GM23338 (cell line): ENCODE data around the gene NDUFB11. TPM values are rescaled to one million over a fixed set of nuclear protein-coding genes. Genes with fewer than 3 reads are reported as not detected.

ENCODE experiments used
- ATAC-seq: fragments of 200-7000 bp; cut with Tn5 transposase; 3 replicates; pipeline ENCODE4 v1.9.1; 2020
- DNase-seq: peaks from one replicate; pipeline ENCODE4 v3.0.0-alpha.2; 2015; ENCODE audit warnings: low spot score
- H2AFZ ChIP-seq: fragments of 200-600 bp; sonication (generic); 2 replicates; pipeline ENCODE4 v1.8.0; 2016; ENCODE audit warnings: antibody characterized with exemption, mild to moderate bottlenecking, moderate library complexity
- H3F3A ChIP-seq: fragments of 200-600 bp; sonication (generic); replicated peaks from 2 replicates; pipeline ENCODE4 v1.8.0; 2017; ENCODE audit warnings: antibody characterized with exemption, mixed run types, low read depth
- H3K27ac ChIP-seq: fragments of 200-600 bp; sonication (generic); 2 replicates; pipeline ENCODE4 v1.6.1; 2016; ENCODE audit warnings: low read depth
- H3K27me3 ChIP-seq: fragments of 200-600 bp; sonication (generic); 2 replicates; pipeline ENCODE4 v1.8.0; 2016; ENCODE audit warnings: mild to moderate bottlenecking, mixed run types, moderate library complexity; ENCODE audit not compliant: insufficient read depth
- H3K36me3 ChIP-seq: fragments of 200-600 bp; sonication (generic); 2 replicates; pipeline ENCODE4 v1.8.0; 2016; ENCODE audit warnings: mild to moderate bottlenecking; ENCODE audit not compliant: insufficient read depth
- H3K4me1 ChIP-seq: fragments of 200-600 bp; sonication (generic); 2 replicates; pipeline ENCODE4 v1.8.0; 2016; ENCODE audit warnings: mild to moderate bottlenecking, moderate library complexity; ENCODE audit not compliant: insufficient read depth
- H3K4me2 ChIP-seq: fragments of 200-600 bp; sonication (generic); 2 replicates; pipeline ENCODE4 v1.7.1; 2017; ENCODE audit warnings: mixed run types
- H3K4me3 ChIP-seq: fragments of 200-600 bp; sonication (generic); 2 replicates; pipeline ENCODE4 v1.6.1; 2016; ENCODE audit warnings: mixed run types
- H3K79me2 ChIP-seq: fragments of 200-600 bp; sonication (generic); replicated peaks from 2 replicates; pipeline ENCODE4 v1.8.0; 2017; ENCODE audit warnings: mild to moderate bottlenecking; ENCODE audit not compliant: insufficient read depth
- H3K9me2 ChIP-seq: fragments of 200-600 bp; sonication (generic); 2 replicates; pipeline ENCODE4 v1.8.0; 2017; ENCODE audit not compliant: insufficient read depth
- H4K20me1 ChIP-seq: fragments of 200-600 bp; sonication (generic); replicated peaks from 2 replicates; pipeline ENCODE4 v1.8.0; 2017; ENCODE audit warnings: mild to moderate bottlenecking; ENCODE audit not compliant: insufficient read depth
- H3K27ac Mint-ChIP-seq: 2 replicates; pipeline ENCODE4 v1.8.0; 2020; ENCODE audit warnings: inconsistent platforms, mild to moderate bottlenecking, moderate library complexity, mixed read lengths
- H3K27me3 Mint-ChIP-seq: 3 replicates; pipeline ENCODE4 v1.8.0; 2022; ENCODE audit warnings: low read depth, mild to moderate bottlenecking, moderate library complexity, mixed read lengths, inconsistent platforms; ENCODE audit not compliant: insufficient read depth, poor library complexity
- H3K36me3 Mint-ChIP-seq: 3 replicates; pipeline ENCODE4 v1.8.0; 2021; ENCODE audit warnings: low read depth, mild to moderate bottlenecking, inconsistent platforms, moderate library complexity, mixed read lengths
- H3K4me1 Mint-ChIP-seq: 3 replicates; pipeline ENCODE4 v1.8.0; 2020; ENCODE audit warnings: mild to moderate bottlenecking, inconsistent platforms, mixed read lengths
- H3K4me3 Mint-ChIP-seq: 3 replicates; pipeline ENCODE4 v1.8.0; 2021; ENCODE audit warnings: moderate library complexity, mild to moderate bottlenecking, inconsistent platforms, mixed read lengths
- H3K9me3 Mint-ChIP-seq: 3 replicates; pipeline ENCODE4 v1.8.0; 2020; ENCODE audit warnings: moderate library complexity, mild to moderate bottlenecking, inconsistent platforms, mixed read lengths
- CREB1 ChIP-seq: fragments of 250-450 bp; sonication (Bioruptor Pico); IDR thresholded peaks from 2 replicates; pipeline ENCODE4 v1.5.0; 2020; ENCODE audit warnings: low read depth, mild to moderate bottlenecking, moderate library complexity
- EZH2 ChIP-seq: fragments of 200-600 bp; sonication (generic); IDR thresholded peaks from one replicate; pipeline ENCODE4 v1.8.0; 2017; ENCODE audit warnings: antibody characterized with exemption, mild to moderate bottlenecking, low read depth; ENCODE audit not compliant: unreplicated experiment
- EZH2phosphoT487 ChIP-seq: fragments of 200-600 bp; sonication (generic); IDR thresholded peaks from one replicate; pipeline ENCODE4 v1.8.1; 2018; ENCODE audit warnings: antibody characterized with exemption; ENCODE audit not compliant: unreplicated experiment
- JUNB ChIP-seq: IDR thresholded peaks from one replicate; pipeline ENCODE4 v1.6.1; 2016; ENCODE audit warnings: antibody characterized with exemption; ENCODE audit not compliant: unreplicated experiment
- NANOG ChIP-seq: IDR thresholded peaks from 2 replicates; pipeline ENCODE4 v1.6.1; 2016; ENCODE audit warnings: antibody characterized with exemption, borderline replicate concordance
- POLR2AphosphoS5 ChIP-seq: IDR thresholded peaks from 2 replicates; pipeline ENCODE4 v1.6.1; 2016; ENCODE audit warnings: antibody characterized with exemption, low read depth
- ZNF331 ChIP-seq: fragments of 250-450 bp; sonication (Bioruptor Pico); IDR thresholded peaks from 2 replicates; pipeline ENCODE4 v1.5.0; 2020; ENCODE audit warnings: low read depth, mild to moderate bottlenecking, moderate library complexity
- polyA plus RNA-seq: library from polyadenylated mRNA; unstranded; fragments of >200 nt; fragmentation: Nextera tagmentation; extraction: Ambion mirVana; gene quantifications from 2 replicates; pipeline ENCODE4 v1.2.1, GENCODE V29; 2016
- total RNA-seq: library from RNA; depleted of rRNA; stranded (reverse); fragments of >200 nt; shearing (Covaris generic); gene quantifications from 2 replicates; pipeline ENCODE4 v1.2.3, GENCODE V29; 2014
- TF ChIP-seq, protein P1 (sequence below), 2 experiments: fragments of 200-600 bp in 1 of 2; sonication (generic) in 1 of 2; conservative IDR thresholded peaks; 2 replicates each; pipeline versions ENCODE4 v1.5.1 to v1.6.1; 2016 to 2017; ENCODE audit warnings: antibody characterized with exemption in 2 of 2, low read depth in 2 of 2, mild to moderate bottlenecking in 2 of 2, moderate library complexity in 1 of 2
- TF ChIP-seq, protein P2 (sequence below): fragments of 250-450 bp; sonication (Bioruptor Pico); IDR thresholded peaks from 2 replicates; pipeline ENCODE4 v1.5.0; 2020; ENCODE audit warnings: mild to moderate bottlenecking, moderate library complexity

NDUFB11 gene
- total and polyA plus RNA-seq, 2 experiments from 2014 or later, result 103 to 238 TPM

DNA sequence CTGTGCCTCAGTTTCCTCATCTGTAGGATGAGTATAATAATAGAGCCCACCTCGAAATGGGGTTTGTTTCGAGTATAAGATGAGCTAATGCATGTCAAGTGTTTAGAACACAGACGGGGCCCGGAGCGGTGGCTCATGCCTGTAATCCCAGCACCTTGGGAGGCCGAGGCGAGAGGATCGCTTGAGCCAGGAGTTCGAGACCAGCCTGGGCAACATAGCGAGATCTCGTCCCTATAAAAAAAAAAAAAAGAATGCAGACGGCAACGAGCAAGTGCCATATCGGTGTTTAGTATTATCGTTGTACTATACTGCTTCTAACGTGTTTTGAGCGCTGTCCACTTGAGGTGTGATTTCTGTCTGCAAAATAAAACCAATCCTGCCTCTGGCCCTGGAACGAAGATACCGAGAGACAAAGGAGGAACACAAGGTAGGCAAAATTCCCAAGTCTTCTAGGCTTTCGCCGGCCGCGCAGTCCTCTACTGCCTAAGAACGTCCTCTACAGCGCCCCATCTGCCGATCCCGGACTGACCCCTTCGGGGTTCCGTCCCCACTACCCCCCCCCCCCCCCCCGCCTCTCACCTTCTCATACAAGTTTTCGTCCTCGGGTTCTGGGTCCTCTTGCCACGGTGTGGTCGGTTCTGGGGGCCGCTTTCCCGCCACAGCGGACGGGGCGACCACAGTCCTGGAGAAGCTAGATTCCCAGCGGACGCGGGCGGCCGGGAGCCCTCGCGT is 442 bp downstream of the NDUFB11 start:
- no peak overlapping the region for H2AFZ ChIP-seq
- H3K9me3 Mint-ChIP-seq, result no peaks in the 10 kb centered on the region
- peak; percentile 59 for DNase-seq

More for the DNA sequence above, 442 bp downstream of the NDUFB11 start:
- Mint-ChIP-seq H3K27me3 (peaks cover 13% of the 10 kb centered on the region), H3K36me3 (peaks cover 31% of the 10 kb centered on the region), H3K4me3 (peak overlapping the region; percentile 95), H3K27ac (peak overlapping the region; percentile 96), H3K4me1 (peaks cover 15% of the 10 kb centered on the region; the same call in 2 of the 3 replicates)
- Histone ChIP-seq H3K27ac (peak overlapping the region; percentile 93), H3K4me2 (peak overlapping the region; percentile 81), H3K79me2 (peaks cover 48% of the 10 kb centered on the region), H4K20me1 (no peaks in the 10 kb centered on the region; the same call in 1 of the 2 replicates), H3K4me1 (peaks cover 8% of the 10 kb centered on the region; the same call in 1 of the 2 replicates), H3K36me3 (no peaks in the 10 kb centered on the region), H3K4me3 (peak overlapping the region; percentile 79), H3K9me2 (no peaks in the 10 kb centered on the region), H3K27me3 (no peaks in the 10 kb centered on the region), H3F3A (no peaks in the 10 kb centered on the region)
- TF ChIP-seq POLR2AphosphoS5 (no peak), CREB1 (CRISPR knock-in tag) (no peak), JUNB (no peak), ZNF331 (no peak), NANOG (no peak), EZH2phosphoT487 (no peak), EZH2 (no peak)
- TF ChIP-seq, protein P1, sequence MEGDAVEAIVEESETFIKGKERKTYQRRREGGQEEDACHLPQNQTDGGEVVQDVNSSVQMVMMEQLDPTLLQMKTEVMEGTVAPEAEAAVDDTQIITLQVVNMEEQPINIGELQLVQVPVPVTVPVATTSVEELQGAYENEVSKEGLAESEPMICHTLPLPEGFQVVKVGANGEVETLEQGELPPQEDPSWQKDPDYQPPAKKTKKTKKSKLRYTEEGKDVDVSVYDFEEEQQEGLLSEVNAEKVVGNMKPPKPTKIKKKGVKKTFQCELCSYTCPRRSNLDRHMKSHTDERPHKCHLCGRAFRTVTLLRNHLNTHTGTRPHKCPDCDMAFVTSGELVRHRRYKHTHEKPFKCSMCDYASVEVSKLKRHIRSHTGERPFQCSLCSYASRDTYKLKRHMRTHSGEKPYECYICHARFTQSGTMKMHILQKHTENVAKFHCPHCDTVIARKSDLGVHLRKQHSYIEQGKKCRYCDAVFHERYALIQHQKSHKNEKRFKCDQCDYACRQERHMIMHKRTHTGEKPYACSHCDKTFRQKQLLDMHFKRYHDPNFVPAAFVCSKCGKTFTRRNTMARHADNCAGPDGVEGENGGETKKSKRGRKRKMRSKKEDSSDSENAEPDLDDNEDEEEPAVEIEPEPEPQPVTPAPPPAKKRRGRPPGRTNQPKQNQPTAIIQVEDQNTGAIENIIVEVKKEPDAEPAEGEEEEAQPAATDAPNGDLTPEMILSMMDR (conservative IDR thresholded peaks at IDR 0.05; ENCODE audit: low read depth in 2 of 2), result no peak
- TF ChIP-seq, protein P2, sequence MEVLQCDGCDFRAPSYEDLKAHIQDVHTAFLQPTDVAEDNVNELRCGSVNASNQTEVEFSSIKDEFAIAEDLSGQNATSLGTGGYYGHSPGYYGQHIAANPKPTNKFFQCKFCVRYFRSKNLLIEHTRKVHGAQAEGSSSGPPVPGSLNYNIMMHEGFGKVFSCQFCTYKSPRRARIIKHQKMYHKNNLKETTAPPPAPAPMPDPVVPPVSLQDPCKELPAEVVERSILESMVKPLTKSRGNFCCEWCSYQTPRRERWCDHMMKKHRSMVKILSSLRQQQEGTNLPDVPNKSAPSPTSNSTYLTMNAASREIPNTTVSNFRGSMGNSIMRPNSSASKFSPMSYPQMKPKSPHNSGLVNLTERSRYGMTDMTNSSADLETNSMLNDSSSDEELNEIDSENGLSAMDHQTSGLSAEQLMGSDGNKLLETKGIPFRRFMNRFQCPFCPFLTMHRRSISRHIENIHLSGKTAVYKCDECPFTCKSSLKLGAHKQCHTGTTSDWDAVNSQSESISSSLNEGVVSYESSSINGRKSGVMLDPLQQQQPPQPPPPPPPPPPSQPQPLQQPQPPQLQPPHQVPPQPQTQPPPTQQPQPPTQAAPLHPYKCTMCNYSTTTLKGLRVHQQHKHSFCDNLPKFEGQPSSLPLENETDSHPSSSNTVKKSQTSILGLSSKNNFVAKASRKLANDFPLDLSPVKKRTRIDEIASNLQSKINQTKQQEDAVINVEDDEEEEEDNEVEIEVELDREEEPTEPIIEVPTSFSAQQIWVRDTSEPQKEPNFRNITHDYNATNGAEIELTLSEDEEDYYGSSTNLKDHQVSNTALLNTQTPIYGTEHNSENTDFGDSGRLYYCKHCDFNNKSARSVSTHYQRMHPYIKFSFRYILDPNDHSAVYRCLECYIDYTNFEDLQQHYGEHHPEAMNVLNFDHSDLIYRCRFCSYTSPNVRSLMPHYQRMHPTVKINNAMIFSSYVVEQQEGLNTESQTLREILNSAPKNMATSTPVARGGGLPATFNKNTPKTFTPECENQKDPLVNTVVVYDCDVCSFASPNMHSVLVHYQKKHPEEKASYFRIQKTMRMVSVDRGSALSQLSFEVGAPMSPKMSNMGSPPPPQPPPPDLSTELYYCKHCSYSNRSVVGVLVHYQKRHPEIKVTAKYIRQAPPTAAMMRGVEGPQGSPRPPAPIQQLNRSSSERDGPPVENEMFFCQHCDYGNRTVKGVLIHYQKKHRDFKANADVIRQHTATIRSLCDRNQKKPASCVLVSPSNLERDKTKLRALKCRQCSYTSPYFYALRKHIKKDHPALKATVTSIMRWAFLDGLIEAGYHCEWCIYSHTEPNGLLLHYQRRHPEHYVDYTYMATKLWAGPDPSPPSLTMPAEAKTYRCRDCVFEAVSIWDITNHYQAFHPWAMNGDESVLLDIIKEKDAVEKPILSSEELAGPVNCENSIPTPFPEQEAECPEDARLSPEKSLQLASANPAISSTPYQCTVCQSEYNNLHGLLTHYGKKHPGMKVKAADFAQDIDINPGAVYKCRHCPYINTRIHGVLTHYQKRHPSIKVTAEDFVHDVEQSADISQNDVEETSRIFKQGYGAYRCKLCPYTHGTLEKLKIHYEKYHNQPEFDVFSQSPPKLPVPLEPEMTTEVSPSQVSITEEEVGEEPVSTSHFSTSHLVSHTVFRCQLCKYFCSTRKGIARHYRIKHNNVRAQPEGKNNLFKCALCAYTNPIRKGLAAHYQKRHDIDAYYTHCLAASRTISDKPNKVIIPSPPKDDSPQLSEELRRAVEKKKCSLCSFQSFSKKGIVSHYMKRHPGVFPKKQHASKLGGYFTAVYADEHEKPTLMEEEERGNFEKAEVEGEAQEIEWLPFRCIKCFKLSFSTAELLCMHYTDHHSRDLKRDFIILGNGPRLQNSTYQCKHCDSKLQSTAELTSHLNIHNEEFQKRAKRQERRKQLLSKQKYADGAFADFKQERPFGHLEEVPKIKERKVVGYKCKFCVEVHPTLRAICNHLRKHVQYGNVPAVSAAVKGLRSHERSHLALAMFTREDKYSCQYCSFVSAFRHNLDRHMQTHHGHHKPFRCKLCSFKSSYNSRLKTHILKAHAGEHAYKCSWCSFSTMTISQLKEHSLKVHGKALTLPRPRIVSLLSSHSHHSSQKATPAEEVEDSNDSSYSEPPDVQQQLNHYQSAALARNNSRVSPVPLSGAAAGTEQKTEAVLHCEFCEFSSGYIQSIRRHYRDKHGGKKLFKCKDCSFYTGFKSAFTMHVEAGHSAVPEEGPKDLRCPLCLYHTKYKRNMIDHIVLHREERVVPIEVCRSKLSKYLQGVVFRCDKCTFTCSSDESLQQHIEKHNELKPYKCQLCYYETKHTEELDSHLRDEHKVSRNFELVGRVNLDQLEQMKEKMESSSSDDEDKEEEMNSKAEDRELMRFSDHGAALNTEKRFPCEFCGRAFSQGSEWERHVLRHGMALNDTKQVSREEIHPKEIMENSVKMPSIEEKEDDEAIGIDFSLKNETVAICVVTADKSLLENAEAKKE, result no peak
- ATAC-seq, result peak; percentile 14
